ENCODE measurements around the gene AVPR2.

- no peak for TF ChIP-seq CTCF (IDR thresholded peaks at IDR 0.05; ENCODE audit: low read depth, low read length)
- TF ChIP-seq MAX (IDR thresholded peaks at IDR 0.05; ENCODE audit: low read depth, low read length): no peak
- TF ChIP-seq POLR2A (IDR thresholded peaks at IDR 0.05; ENCODE audit: extremely low read depth, insufficient read length): no peak
- no peak for TF ChIP-seq MYC (IDR thresholded peaks at IDR 0.05; ENCODE audit: low read depth, low read length)
These were observed 41.1 kb upstream of the AVPR2 start for GRCh38 chrX:153863251-153863991.
